GM12873 (cell line): Measurements from ENCODE around the gene KRTAP17-1.
"Not testable (repeated sequence)": the region's sequence is repeated elsewhere in the genome, so short reads cannot be mapped to it uniquely, and the experiment has no call there.

ENCODE experiments used
- TF ChIP-seq, protein P1 (sequence below): IDR thresholded peaks from 2 replicates; pipeline ENCODE4 v1.5.1; 2012; ENCODE audit warnings: low read depth, mild to moderate bottlenecking, moderate library complexity, low read length, control low read depth; ENCODE audit not compliant: insufficient read depth; ENCODE audit errors: missing control alignments

The KRTAP17-1 gene

DNA sequence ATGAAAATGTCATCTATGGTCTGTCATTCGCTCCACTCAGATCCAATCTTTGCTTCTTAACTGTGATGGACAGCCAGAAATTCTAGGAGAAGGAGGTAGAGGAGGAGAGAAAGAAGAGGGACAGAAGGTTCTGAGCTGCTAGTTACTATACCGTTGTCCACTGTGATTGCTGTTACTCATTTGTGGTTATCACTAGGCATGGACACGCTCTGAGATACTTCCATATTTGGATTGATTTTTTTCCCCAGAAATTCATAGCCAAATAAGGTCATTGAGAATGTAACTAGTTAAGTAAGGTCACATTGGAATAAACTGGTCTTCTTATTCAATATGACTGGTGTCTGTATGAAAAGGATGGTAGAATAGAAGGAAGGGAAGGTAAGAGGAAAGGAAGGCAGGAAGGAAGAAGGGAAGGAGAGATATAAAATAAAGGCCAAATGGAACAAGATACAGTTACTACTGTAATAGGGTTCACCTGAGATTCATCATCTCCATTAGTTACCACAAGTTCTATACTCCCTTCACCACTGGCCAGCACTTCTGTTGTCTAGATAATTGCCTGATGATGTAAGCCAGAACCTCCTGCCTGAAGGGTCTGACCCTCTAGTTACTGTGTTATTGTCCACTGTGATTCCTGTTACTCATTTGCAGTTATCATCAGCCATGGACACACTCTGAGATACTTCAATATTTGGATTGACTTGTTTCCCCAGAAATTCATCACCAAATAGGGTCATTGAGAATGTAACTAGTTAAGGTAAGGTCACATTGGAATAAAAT lies 37.1 kb downstream of the KRTAP17-1 start:
- TF ChIP-seq, protein P1, sequence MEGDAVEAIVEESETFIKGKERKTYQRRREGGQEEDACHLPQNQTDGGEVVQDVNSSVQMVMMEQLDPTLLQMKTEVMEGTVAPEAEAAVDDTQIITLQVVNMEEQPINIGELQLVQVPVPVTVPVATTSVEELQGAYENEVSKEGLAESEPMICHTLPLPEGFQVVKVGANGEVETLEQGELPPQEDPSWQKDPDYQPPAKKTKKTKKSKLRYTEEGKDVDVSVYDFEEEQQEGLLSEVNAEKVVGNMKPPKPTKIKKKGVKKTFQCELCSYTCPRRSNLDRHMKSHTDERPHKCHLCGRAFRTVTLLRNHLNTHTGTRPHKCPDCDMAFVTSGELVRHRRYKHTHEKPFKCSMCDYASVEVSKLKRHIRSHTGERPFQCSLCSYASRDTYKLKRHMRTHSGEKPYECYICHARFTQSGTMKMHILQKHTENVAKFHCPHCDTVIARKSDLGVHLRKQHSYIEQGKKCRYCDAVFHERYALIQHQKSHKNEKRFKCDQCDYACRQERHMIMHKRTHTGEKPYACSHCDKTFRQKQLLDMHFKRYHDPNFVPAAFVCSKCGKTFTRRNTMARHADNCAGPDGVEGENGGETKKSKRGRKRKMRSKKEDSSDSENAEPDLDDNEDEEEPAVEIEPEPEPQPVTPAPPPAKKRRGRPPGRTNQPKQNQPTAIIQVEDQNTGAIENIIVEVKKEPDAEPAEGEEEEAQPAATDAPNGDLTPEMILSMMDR: no peak

DNA sequence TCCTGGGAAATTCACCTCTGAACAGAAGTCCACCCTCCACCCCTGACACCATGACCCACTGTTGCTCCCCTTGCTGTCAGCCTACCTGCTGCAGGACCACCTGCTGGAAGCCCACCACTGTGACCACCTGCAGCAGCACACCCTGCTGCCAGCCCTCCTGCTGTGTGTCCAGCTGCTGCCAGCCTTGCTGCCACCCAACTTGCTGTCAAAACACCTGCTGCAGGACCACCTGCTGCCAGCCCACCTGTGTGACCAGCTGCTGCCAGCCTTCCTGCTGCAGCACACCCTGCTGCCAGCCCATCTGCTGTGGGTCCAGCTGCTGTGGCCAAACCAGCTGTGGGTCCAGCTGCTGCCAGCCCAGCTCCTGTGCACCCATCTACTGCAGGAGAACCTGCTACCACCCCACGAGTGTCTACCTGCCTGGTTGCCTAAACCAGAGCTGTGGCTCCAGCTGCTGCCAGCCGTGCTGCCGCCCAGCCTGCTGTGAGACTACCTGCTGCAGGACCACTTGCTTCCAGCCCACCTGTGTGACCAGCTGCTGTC lies 39.8 kb downstream of the KRTAP17-1 start, which contains the start of gene KRTAP9-7:
Gene KRTAP9-7 (plus strand): TSS at position 51 of the 543 bp plus-strand sequence. CDS start 0 bp downstream, at position 51.
- TF ChIP-seq, protein P1: not testable (repeated sequence)

DNA sequence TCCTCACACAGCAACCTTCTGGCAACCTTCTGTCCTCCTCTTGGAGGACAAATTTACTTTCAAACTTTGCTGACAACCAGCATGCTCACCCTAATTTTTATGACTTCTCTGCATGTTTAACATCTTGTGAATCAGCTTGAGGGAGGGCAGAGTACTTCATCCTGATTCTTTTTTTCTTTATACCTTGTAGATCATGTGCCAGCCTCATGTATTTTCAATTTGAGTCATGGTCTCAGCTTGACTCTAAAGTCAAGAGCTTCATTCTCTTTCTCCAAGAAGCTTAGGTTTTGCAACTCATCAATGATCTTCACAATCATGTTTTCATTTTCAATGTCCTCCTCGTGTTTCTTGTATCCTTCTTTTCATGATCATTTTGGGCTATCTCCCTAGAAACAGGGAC lies 43.7 kb downstream of the KRTAP17-1 start:
- TF ChIP-seq, protein P1: no peak

DNA sequence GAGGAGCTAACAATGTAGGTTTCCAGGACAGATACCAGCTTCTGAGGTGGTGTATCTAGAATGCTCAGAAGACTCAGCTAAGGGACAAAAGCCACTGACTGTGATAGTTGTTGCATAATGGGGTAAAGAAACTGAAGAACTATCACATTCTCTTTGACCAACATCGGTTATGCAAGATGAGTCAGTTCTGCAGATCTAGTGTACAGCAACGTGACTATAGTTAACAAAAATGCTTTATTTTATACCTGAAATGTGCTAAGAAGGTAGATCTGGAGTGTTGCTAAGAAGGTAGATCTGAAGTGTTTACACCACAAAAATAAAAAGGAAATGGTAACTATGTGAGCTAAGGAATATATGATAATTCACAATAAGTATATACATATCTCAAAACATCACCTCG lies 47.8 kb downstream of the KRTAP17-1 start:
- TF ChIP-seq, protein P1: no peak

DNA sequence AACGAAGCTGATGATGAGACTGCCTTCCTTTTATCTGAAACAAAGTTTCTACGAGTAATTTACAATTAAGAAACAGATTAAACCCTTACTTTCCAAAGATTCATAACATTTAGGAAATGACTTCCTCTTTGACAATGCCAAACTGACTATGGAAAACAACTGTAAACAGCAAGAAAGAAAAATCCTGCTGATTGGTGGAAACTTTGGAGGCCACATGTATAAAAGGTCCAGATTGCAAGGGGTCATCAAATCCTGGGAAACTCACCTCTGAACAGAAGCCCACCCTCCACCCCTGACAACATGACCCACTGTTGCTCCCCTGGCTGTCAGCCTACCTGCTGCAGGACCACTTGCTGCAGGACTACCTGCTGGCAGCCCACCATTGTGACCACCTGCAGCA lies 50.4 kb downstream of the KRTAP17-1 start, which contains the start of gene KRTAP9-6:
Gene KRTAP9-6 (plus strand): TSS at position 301 of the 400 bp plus-strand sequence. CDS start 0 bp downstream, at position 301.
- TF ChIP-seq, protein P1: no peak
